OCI-LY1 (cell line): ENCODE data around the gene SLC25A10.

Experiments
- CTCF ChIP-seq: fragments of 200-600 bp; sonication (generic), shearing (Covaris generic); IDR thresholded peaks from 2 replicates; pipeline ENCODE4 v1.5.1; 2017; ENCODE audit warnings: mild to moderate bottlenecking, antibody characterized with exemption, low read length, moderate library complexity, mixed read lengths
- EZH2 ChIP-seq: fragments of 200-600 bp; sonication (generic), shearing (Covaris generic); IDR thresholded peaks from 2 replicates; pipeline ENCODE4 v1.8.0; 2017; ENCODE audit warnings: borderline replicate concordance, mixed run types, mild to moderate bottlenecking, antibody characterized with exemption, low read length, moderate library complexity, mixed read lengths

GRCh38 chr17:81693509-81694210 lies 18.4 kb upstream of the SLC25A10 start:
- TF ChIP-seq CTCF (peak; percentile 35; the same call in 1 of the 2 replicates), EZH2 (no peak)
